GM12873 (cell line): ENCODE results near the gene PTPRK.

Source experiments
- CTCF ChIP-seq: IDR thresholded peaks from 2 replicates; pipeline ENCODE4 v1.5.1; 2012; ENCODE audit warnings: low read depth, mild to moderate bottlenecking, moderate library complexity, low read length, control low read depth; ENCODE audit not compliant: insufficient read depth; ENCODE audit errors: missing control alignments

The PTPRK gene

GRCh38 chr6:127949251-127949650, 571.1 kb downstream of the PTPRK start:
- TF ChIP-seq CTCF, result no peak

DNA sequence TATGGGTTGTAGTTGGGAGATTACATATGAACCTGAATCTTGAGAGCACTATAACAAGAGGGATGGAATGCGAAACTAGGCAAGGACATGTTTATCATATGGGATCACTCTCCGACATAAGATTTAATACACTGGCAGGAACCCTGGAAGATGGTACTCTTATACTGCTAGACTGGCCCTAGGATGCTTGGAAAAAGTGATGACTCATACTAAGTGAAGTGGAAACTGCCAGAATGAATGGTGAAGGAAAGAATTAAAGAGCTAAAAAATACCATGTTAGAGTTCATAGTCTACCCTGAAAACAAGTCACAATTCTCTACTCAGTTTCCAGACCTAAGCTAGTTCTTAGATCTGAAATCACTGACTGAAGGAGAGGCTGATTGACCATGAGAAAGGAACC, 574.0 kb downstream of the PTPRK start:
- TF ChIP-seq CTCF, result no peak

DNA sequence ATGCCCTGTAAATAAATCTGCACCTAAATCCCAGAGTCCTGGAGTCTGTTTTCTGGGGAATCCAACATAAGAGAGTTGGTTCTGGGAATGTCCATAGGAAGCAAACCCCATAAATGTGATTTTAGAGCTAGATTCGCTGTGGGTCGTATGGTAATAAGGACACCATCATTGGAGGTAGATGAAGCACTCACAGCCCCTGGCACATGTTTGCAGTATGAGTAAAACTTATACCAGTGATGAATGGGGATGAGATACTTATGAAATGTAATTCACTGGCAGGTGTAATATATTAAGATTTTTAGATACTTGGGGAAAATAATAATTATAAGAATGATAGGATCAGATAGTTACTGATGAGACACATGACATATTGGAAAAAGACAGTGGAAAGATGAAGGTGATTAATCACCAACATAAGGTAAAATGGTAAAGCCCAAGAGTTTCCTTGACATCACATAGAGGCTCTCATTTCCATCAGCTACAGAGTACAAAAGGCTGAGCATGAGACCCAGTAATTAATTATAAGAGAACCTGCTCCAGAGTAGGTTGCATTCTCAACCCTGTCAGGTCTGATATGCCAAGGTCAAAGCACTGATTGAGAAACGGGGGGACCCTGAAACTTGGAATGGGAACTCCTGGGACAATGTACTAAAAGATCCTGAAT, 574.8 kb downstream of the PTPRK start:
- no peak for TF ChIP-seq CTCF

DNA sequence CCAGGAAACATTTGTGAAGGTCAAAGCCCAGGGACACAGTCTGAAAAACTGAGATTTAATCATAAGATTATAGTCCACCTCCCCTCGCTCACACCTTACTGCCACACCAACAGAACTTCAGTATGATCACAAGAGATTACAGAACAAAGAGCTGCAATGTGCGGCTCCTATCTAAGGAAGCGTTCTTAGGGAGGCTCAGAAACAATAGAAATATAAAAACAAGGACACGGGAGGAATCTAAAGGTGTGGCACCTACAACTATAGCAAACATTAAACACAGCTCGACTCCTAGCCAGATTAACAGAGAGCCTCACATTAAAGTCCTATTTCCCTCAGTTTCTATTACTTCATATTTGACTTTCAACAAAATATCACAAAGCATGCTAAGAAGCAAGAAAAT, 579.2 kb downstream of the PTPRK start:
- no peak for TF ChIP-seq CTCF

DNA sequence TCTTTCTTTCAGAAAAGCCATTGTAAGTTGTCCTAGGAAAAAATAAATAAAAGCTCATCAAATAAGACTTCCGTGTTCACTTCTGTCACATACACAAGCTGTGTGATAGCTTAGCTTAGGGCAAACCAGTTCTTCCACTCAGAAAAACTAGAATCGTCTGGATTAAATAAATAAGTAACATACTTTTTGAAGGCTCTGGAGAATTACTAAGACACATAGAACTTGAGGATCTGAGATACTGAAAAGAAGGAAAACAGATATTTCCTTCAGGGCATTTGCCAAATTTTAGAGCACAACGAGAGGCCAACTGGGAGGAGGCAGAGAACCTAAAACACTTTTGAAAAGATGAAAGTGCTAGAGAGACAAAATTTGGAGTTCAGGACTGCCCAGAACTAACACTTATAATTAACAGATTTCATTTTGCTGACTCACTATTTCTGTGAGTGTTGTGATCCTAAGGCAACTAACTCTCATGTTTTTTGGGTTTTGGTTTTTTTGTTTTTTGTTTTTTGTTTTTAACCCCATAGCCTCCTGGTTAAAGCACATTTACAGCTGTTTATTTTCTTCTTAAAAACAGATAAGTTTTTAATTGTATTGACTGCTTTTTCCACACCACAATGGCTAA, 580.8 kb downstream of the PTPRK start:
- TF ChIP-seq CTCF, result no peak

GRCh38 chr6:127938701-127939100, 581.7 kb downstream of the PTPRK start:
- TF ChIP-seq CTCF, result no peak

DNA sequence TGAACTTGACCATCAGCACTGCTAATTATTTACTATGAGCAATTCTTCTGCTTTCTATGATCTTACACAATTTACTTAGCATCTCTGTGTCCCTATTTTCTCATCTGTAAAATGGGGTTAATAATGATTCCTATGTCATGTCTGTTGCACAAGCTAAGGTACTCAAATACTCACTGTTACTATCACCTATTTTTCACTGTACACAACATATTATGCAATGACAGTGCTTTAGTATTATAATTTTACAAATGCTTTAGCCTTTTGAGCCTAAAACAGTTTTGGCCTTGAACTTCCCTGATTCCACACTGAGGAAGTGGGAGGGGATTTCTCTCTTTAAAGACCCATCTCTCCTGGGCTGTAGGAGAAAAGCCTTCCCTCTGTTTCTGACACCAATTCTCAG, 582.7 kb downstream of the PTPRK start:
- no peak for TF ChIP-seq CTCF
